ENCODE results near the gene SNTG2. TPM values are rescaled to one million over a fixed set of nuclear protein-coding genes. Genes with fewer than 3 reads are reported as not detected.

The SNTG2 gene
- total RNA-seq, 2 experiments from 2014 or later: 2.9 to 3.5 TPM

- H3K27ac Mint-ChIP-seq: no peak overlapping the region
- POLR2A ChIA-PET: no interaction called here
- H3K27me3 Mint-ChIP-seq: no peaks in the 10 kb centered on the region
These were observed 287.1 kb downstream of the SNTG2 start for GRCh38 chr2:1237783-1238182.

GRCh38 chr2:1238598-1239138 lies 288.0 kb downstream of the SNTG2 start:
- Mint-ChIP-seq H3K9me3 (no peaks in the 10 kb centered on the region), H3K4me1 (no peaks in the 10 kb centered on the region), H3K27ac (no peak overlapping the region), H3K4me3 (no peak overlapping the region), H3K36me3 (no peaks in the 10 kb centered on the region), H3K27me3 (no peaks in the 10 kb centered on the region)
- ATAC-seq (ENCODE audit: low read depth): no peak
- no peak for DNase-seq
- POLR2A ChIA-PET: no interaction called here

More at GRCh38 chr2:1237783-1238182, 287.1 kb downstream of the SNTG2 start:
- Mint-ChIP-seq H3K4me3 (no peak overlapping the region), H3K36me3 (no peaks in the 10 kb centered on the region), H3K4me1 (no peaks in the 10 kb centered on the region), H3K9me3 (no peaks in the 10 kb centered on the region)
- ATAC-seq (ENCODE audit: low read depth): no peak
- DNase-seq: no peak

- Mint-ChIP-seq H3K36me3 (no peaks in the 10 kb centered on the region), H3K27me3 (no peaks in the 10 kb centered on the region), H3K4me1 (no peaks in the 10 kb centered on the region), H3K27ac (no peak overlapping the region), H3K4me3 (no peak overlapping the region), H3K9me3 (no peaks in the 10 kb centered on the region)
- POLR2A ChIA-PET: no interaction called here
- ATAC-seq (ENCODE audit: low read depth) (no peak), DNase-seq (no peak)
These were observed 294.5 kb downstream of the SNTG2 start for GRCh38 chr2:1245193-1245592.

- H3K4me1 Mint-ChIP-seq: peaks cover 5% of the 10 kb centered on the region
These were observed 295.6 kb downstream of the SNTG2 start for GRCh38 chr2:1246239-1246638.

GRCh38 chr2:1246991-1247390 lies 296.3 kb downstream of the SNTG2 start:
- Mint-ChIP-seq H3K36me3 (no peaks in the 10 kb centered on the region), H3K9me3 (no peaks in the 10 kb centered on the region), H3K4me1 (peaks cover 5% of the 10 kb centered on the region), H3K27me3 (peaks cover 2% of the 10 kb centered on the region), H3K4me3 (no peak overlapping the region), H3K27ac (no peak overlapping the region)
- POLR2A ChIA-PET: no interaction called here
- no peak for DNase-seq
- ATAC-seq (ENCODE audit: low read depth): no peak

More at GRCh38 chr2:1246239-1246638, 295.6 kb downstream of the SNTG2 start:
- POLR2A ChIA-PET: no interaction called here
- DNase-seq (no peak), ATAC-seq (ENCODE audit: low read depth) (no peak)
- Mint-ChIP-seq H3K4me3 (no peak overlapping the region), H3K27me3 (peaks cover 2% of the 10 kb centered on the region), H3K27ac (no peak overlapping the region), H3K36me3 (no peaks in the 10 kb centered on the region), H3K9me3 (no peaks in the 10 kb centered on the region)

GRCh38 chr2:1248187-1248586 lies 297.5 kb downstream of the SNTG2 start:
- peaks cover 2% of the 10 kb centered on the region for H3K27me3 Mint-ChIP-seq
- no peaks in the 10 kb centered on the region for H3K9me3 Mint-ChIP-seq
- H3K36me3 Mint-ChIP-seq: no peaks in the 10 kb centered on the region
- DNase-seq: no peak
- POLR2A ChIA-PET: no interaction called here
- H3K4me1 Mint-ChIP-seq: peaks cover 5% of the 10 kb centered on the region
- no peak overlapping the region for H3K4me3 Mint-ChIP-seq
- no peak overlapping the region for H3K27ac Mint-ChIP-seq
- ATAC-seq (ENCODE audit: low read depth): no peak

GRCh38 chr2:1249897-1250687 lies 299.4 kb downstream of the SNTG2 start:
- Mint-ChIP-seq H3K36me3 (no peaks in the 10 kb centered on the region), H3K27me3 (peaks cover 2% of the 10 kb centered on the region), H3K4me3 (no peak overlapping the region), H3K27ac (no peak overlapping the region), H3K4me1 (peaks cover 7% of the 10 kb centered on the region), H3K9me3 (no peaks in the 10 kb centered on the region)
- POLR2A ChIA-PET: no interaction called here
- DNase-seq (no peak), ATAC-seq (ENCODE audit: low read depth) (no peak)

- H3K4me3 Mint-ChIP-seq: no peak overlapping the region
- POLR2A ChIA-PET: no interaction called here
- DNase-seq: no peak
- peaks cover 7% of the 10 kb centered on the region for H3K4me1 Mint-ChIP-seq
- no peaks in the 10 kb centered on the region for H3K9me3 Mint-ChIP-seq
- no peak for ATAC-seq (ENCODE audit: low read depth)
- no peak overlapping the region for H3K27ac Mint-ChIP-seq
- H3K27me3 Mint-ChIP-seq: peaks cover 2% of the 10 kb centered on the region
- no peaks in the 10 kb centered on the region for H3K36me3 Mint-ChIP-seq
These were observed 300.9 kb downstream of the SNTG2 start for GRCh38 chr2:1251520-1251919.

- peaks cover 2% of the 10 kb centered on the region for H3K27me3 Mint-ChIP-seq
- POLR2A ChIA-PET: no interaction called here
- ATAC-seq (ENCODE audit: low read depth) (no peak), DNase-seq (no peak)
- H3K4me1 Mint-ChIP-seq: peaks cover 7% of the 10 kb centered on the region
- H3K9me3 Mint-ChIP-seq: no peaks in the 10 kb centered on the region
- H3K36me3 Mint-ChIP-seq: no peaks in the 10 kb centered on the region
- no peak overlapping the region for H3K27ac Mint-ChIP-seq
- no peak overlapping the region for H3K4me3 Mint-ChIP-seq
These were observed 303.0 kb downstream of the SNTG2 start for GRCh38 chr2:1253629-1254028.

- Mint-ChIP-seq H3K9me3 (no peaks in the 10 kb centered on the region), H3K4me3 (no peak overlapping the region), H3K27me3 (peaks cover 2% of the 10 kb centered on the region), H3K4me1 (peaks cover 7% of the 10 kb centered on the region), H3K27ac (no peak overlapping the region), H3K36me3 (no peaks in the 10 kb centered on the region)
- POLR2A ChIA-PET: no interaction called here
- no peak for DNase-seq
- no peak for ATAC-seq (ENCODE audit: low read depth)
These were observed 304.2 kb downstream of the SNTG2 start for GRCh38 chr2:1254662-1255343.

- H3K27me3 Mint-ChIP-seq: no peaks in the 10 kb centered on the region
- ATAC-seq (ENCODE audit: low read depth) (no peak), DNase-seq (no peak)
- no peak overlapping the region for H3K4me3 Mint-ChIP-seq
- H3K36me3 Mint-ChIP-seq: no peaks in the 10 kb centered on the region
- no peak overlapping the region for H3K27ac Mint-ChIP-seq
- no peaks in the 10 kb centered on the region for H3K9me3 Mint-ChIP-seq
- H3K4me1 Mint-ChIP-seq: peaks cover 2% of the 10 kb centered on the region
- POLR2A ChIA-PET: no interaction called here
These were observed 306.1 kb downstream of the SNTG2 start for GRCh38 chr2:1256632-1257324.

GRCh38 chr2:1257334-1257733 lies 306.7 kb downstream of the SNTG2 start:
- Mint-ChIP-seq H3K9me3 (no peaks in the 10 kb centered on the region), H3K27me3 (no peaks in the 10 kb centered on the region), H3K27ac (no peak overlapping the region), H3K36me3 (no peaks in the 10 kb centered on the region), H3K4me1 (peaks cover 2% of the 10 kb centered on the region), H3K4me3 (no peak overlapping the region)
- DNase-seq (no peak), ATAC-seq (ENCODE audit: low read depth) (no peak)
- POLR2A ChIA-PET: no interaction called here

GRCh38 chr2:1259746-1260145 lies 309.1 kb downstream of the SNTG2 start:
- Mint-ChIP-seq H3K9me3 (no peaks in the 10 kb centered on the region), H3K4me3 (no peak overlapping the region), H3K27me3 (no peaks in the 10 kb centered on the region), H3K36me3 (no peaks in the 10 kb centered on the region), H3K27ac (no peak overlapping the region), H3K4me1 (no peaks in the 10 kb centered on the region)
- POLR2A ChIA-PET: no interaction called here
- DNase-seq: no peak
- no peak for ATAC-seq (ENCODE audit: low read depth)
